ENCODE measurements around the gene KIFBP. TPM values are rescaled to one million over a fixed set of nuclear protein-coding genes. Genes with fewer than 3 reads are reported as not detected.

The KIFBP gene
- total RNA-seq, 1 experiment from 2014 or later = 26.9 TPM

DNA sequence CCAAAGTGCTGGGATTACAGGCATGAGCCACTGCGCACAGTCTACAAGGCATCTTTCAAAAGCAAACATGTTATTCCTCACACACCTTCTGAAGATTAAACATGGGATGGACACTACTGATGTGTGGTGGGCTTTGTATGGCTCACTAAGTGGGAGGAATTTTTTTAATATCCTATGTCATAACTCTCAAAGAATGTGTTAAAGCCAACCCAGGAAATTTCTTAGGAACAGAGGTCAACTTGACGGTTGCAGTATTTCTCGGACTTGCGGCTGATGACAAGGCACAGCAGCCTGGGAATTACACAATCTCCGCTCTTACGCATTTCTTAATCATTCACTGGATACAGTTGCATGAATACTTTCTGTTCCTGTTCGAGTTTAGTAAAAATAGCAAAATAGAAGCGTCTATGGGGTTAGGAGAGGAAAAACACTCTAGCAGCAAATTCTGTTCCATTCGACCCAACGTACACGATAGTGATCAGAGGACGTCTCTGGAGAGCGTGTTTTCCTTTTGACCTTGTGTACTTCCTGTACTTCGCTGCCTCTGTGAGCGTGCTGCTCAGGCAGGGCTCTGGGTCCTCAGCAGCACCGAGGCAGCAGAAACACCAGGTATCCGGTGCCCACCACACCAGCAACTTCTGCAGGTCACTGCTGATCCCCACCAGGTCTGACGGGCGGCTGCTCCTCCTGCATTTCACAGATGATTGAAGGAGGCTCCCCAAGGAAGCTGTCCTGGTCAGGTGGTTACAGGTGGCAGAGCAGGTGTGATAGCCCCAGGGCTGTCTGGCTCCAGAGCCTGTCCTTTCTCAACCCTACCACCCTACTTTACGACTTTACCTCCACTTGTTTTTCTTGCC is 72.9 kb downstream of the KIFBP start (continued):
- no peak for TF ChIP-seq REST (IDR thresholded peaks at IDR 0.05; ENCODE audit: low read depth)
- TF ChIP-seq CBX3 (IDR thresholded peaks at IDR 0.05; ENCODE audit: low read depth) = no peak

DNA sequence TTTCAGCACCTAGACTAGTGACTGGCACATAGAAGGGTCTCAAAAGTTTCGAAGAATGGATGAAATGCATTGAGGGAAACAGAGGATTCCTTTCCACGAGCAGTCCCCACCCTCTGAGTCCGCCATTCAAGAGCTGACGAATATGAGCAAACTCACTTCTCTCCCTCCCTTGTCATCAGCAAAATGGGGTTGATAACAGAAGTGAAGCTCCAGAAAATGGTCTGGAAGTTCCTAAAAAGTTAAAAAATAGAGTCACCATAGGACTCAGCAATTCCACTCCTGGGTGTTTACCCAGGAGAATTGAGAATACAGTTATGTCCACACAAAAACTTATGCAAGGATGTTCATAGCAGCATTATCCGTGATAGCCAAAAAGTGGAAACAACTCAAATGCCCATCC is 74.3 kb downstream of the KIFBP start:
- Histone ChIP-seq H4K20me1 (ENCODE audit: insufficient read depth) (no peaks in the 10 kb centered on the region), H3K9me3 (ENCODE audit: control insufficient read depth in 1 of 2, insufficient read depth in 1 of 2, low read depth in 1 of 2, low read length in 2 of 2) (no peaks in the 10 kb centered on the region), H3K36me3 (ENCODE audit: control insufficient read depth in 1 of 2, insufficient read depth in 2 of 2, low read length in 2 of 2) (no peaks in the 10 kb centered on the region), H3K9me2 (ENCODE audit: insufficient read depth) (no peaks in the 10 kb centered on the region), H3K4me1 (ENCODE audit: control insufficient read depth in 1 of 2, insufficient read depth in 2 of 2, low read length in 2 of 2) (peaks cover 0 to 9% of the 10 kb centered on the region in 2 experiments; a peak in 2 of 4 replicates), H3K4me3 (replicated peaks in 1 of 2; ENCODE audit: low read depth in 1 of 2, low read length in 2 of 2) (no peak overlapping the region), H3K79me2 (ENCODE audit: insufficient read depth, low read length) (no peaks in the 10 kb centered on the region), H3K27me3 (ENCODE audit: insufficient read depth, low read length) (no peaks in the 10 kb centered on the region), H3K9ac (ENCODE audit: low read length) (no peak overlapping the region), H2AFZ (ENCODE audit: low read depth, low read length, poor library complexity, severe bottlenecking) (no peak overlapping the region), H3K27ac (ENCODE audit: low read depth, low read length) (no peak overlapping the region), H3K4me2 (ENCODE audit: low read length) (no peak overlapping the region)
- intact Hi-C loops (cut with micrococcal nuclease) = no loop called here
- ChIA-PET RAD21 (ENCODE audit: low non-redundant PET in 1 of 2, low total read pairs in 2 of 2, uncharacterized antibody in 2 of 2, unreplicated experiment in 2 of 2) (no interaction called here), CTCF (no interaction called here), POLR2A (no interaction called here)
- BruUV-seq (replicated peaks) = no TSS peak
- no peak for ATAC-seq
- no peak for DNase-seq (ENCODE audit: low read depth, low spot score)
- TF ChIP-seq ZNF274 (IDR thresholded peaks at IDR 0.05; ENCODE audit: low read depth, low read length) = no peak
- no peak for TF ChIP-seq ELF1 (IDR thresholded peaks at IDR 0.05; ENCODE audit: borderline replicate concordance, low read depth)
- TF ChIP-seq EZH2 (IDR thresholded peaks at IDR 0.05) = no peak
- no peak for TF ChIP-seq MAX (IDR thresholded peaks at IDR 0.05)
- TF ChIP-seq SIN3A (IDR thresholded peaks at IDR 0.05; ENCODE audit: low read depth) = no peak
- TF ChIP-seq CEBPB (IDR thresholded peaks at IDR 0.05; ENCODE audit: low read depth) = no peak
- TF ChIP-seq POLR2AphosphoS5 (IDR thresholded peaks at IDR 0.05; ENCODE audit: low read depth, low read length) = no peak
- no peak for TF ChIP-seq POLR2A (IDR thresholded peaks at IDR 0.05; ENCODE audit: borderline replicate concordance, extremely low read depth, insufficient read depth, insufficient read length)
- TF ChIP-seq, protein P1, sequence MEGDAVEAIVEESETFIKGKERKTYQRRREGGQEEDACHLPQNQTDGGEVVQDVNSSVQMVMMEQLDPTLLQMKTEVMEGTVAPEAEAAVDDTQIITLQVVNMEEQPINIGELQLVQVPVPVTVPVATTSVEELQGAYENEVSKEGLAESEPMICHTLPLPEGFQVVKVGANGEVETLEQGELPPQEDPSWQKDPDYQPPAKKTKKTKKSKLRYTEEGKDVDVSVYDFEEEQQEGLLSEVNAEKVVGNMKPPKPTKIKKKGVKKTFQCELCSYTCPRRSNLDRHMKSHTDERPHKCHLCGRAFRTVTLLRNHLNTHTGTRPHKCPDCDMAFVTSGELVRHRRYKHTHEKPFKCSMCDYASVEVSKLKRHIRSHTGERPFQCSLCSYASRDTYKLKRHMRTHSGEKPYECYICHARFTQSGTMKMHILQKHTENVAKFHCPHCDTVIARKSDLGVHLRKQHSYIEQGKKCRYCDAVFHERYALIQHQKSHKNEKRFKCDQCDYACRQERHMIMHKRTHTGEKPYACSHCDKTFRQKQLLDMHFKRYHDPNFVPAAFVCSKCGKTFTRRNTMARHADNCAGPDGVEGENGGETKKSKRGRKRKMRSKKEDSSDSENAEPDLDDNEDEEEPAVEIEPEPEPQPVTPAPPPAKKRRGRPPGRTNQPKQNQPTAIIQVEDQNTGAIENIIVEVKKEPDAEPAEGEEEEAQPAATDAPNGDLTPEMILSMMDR (IDR thresholded peaks at IDR 0.05 in 2 of 3, conservative IDR thresholded peaks at IDR 0.05 in 1 of 3; ENCODE audit: borderline replicate concordance in 1 of 3, insufficient read depth in 1 of 3, low read depth in 2 of 3, low read length in 2 of 3) = no peak
- no peak for TF ChIP-seq YY1 (IDR thresholded peaks at IDR 0.05; ENCODE audit: extremely low read depth, insufficient replicate concordance, low read depth, low read length)
- TF ChIP-seq TCF7L2 (IDR thresholded peaks at IDR 0.05; ENCODE audit: borderline replicate concordance, extremely low read depth, insufficient read depth, insufficient read length) = no peak
- TF ChIP-seq REST (IDR thresholded peaks at IDR 0.05; ENCODE audit: low read depth) = no peak
